Choroid plexus epithelial cell (primary cell): Measurements from ENCODE around the gene MRRF.
A peak's percentile ranks its signal among the peaks of the same experiment; 100 is the strongest.

Experiments
- DNase-seq: peaks from one replicate; pipeline ENCODE4 v3.0.0-alpha.2; 2010; ENCODE audit warnings: low read depth
- H3K4me3 ChIP-seq: 2 replicates; pipeline ENCODE4 v1.5.1; 2011; ENCODE audit warnings: low read depth, mild to moderate bottlenecking, control low read depth, low read length, moderate library complexity
- CTCF ChIP-seq: conservative IDR thresholded peaks from 2 replicates; pipeline ENCODE4 v1.5.1; 2011; ENCODE audit warnings: low read depth, mild to moderate bottlenecking, control low read depth, inconsistent platforms, low read length, moderate library complexity

Gene MRRF

DNA sequence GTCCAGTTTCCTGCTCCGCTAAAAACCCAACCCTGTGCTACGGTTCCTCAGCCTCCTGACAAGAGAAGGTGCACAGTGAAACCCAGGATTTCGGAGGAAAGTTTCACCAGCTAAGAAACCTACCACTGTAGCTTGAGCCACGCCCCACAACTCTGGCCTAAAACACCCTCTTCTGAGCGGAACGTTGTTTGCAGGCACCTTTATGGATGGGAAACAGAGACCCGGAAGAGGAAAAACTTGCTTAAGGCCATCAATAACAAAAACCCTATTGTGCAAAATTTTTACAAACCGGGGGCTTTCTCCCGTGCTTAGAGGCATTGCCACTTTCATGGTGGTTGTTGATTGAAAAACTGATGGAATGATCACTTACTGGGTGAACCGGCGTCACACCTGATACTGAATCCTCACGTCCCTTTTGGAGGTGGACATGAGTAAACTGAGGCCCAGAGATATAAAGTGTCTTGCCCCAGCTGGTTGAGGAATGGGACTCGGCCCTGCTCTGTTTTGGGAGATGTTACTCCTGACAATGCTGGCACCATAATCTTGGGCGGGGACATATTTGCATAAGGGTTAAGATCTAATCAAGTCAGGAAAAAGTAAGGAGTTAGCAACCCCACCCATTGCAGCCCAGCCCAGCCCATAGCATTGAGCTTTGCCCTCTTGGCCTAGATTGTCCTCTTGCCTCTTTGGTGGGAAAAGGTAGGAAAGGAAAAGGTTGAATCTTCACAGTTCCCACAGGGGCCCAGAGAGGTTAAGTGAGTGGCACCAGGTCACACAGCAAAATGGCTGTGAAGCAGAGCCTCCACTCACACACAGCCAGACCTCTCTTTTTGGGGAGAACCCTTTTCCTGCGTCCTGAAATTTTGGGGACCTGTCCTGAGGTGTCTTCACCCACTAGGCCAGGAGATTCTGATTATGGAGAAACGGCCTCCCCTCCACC is 82.9 kb downstream of the MRRF start:
- peak overlapping the region; percentile 60 for H3K4me3 ChIP-seq
- peak; percentile 20 for TF ChIP-seq CTCF
- DNase-seq: peak; percentile 38

GRCh38 chr9:122348288-122348777 is 83.7 kb downstream of the MRRF start:
- no peak for DNase-seq
- TF ChIP-seq CTCF: no peak
- H3K4me3 ChIP-seq: no peak overlapping the region

GRCh38 chr9:122348791-122349190 is 84.1 kb downstream of the MRRF start:
- DNase-seq: no peak
- H3K4me3 ChIP-seq: no peak overlapping the region
- no peak for TF ChIP-seq CTCF

DNA sequence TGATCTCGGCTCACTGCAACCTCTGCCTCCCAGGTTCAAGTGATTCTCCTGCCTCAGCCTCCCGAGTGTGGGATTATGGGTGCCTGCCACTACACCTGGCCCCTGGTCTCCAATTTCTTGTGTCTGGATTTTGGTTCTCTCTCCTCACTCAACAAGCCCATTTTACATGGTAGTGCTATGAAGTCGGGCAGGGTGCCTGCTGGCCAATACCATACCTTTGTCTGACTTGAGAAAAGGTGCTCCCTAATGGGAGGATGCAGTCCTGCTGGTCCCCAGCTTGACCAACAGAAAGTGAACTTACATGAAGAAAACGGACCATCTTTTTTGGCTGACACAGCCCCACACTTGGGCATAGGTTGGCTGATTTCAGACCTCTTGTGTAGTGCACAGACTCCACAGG is 84.5 kb downstream of the MRRF start:
- no peak overlapping the region for H3K4me3 ChIP-seq
- TF ChIP-seq CTCF: no peak
- no peak for DNase-seq

DNA sequence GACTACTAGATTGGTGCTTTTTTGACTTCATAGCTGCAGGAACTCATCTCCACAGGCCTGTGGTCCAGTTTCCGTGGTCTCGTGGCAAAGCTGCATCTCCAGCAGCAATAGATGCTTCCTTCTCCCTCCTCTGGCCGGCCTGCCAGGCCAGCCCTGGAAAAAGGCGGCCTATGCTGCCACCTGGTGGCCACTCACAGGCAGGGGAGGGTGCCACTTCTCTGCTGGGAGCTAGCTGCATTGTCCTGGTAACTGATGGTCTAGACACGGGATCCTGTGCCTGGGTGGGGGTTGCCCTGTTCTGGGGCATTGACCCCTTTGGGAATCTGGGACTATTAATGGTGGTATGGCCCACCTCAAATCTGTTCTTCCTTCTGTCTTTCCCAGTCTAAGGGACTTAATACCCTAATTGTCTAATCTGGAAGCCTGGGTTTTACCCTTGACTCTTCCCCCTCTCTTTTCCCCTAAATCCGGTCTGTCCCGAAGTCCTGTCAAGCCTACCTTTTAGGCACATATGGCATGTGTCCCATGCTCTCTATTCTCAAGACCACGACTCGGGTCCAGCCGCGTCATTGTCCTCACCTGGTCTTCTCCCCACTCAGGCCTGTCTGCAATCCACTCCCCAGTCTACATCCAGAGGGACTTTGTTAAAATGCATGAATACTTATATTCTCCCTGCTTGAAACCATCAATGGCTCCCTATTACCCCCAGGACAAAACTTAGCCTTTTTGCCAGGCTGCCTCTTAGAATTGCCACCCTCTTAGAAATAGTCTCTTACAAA is 86.1 kb downstream of the MRRF start:
- peak; percentile 82 for DNase-seq
- TF ChIP-seq CTCF: peak; percentile 97
- no peak overlapping the region for H3K4me3 ChIP-seq

DNA sequence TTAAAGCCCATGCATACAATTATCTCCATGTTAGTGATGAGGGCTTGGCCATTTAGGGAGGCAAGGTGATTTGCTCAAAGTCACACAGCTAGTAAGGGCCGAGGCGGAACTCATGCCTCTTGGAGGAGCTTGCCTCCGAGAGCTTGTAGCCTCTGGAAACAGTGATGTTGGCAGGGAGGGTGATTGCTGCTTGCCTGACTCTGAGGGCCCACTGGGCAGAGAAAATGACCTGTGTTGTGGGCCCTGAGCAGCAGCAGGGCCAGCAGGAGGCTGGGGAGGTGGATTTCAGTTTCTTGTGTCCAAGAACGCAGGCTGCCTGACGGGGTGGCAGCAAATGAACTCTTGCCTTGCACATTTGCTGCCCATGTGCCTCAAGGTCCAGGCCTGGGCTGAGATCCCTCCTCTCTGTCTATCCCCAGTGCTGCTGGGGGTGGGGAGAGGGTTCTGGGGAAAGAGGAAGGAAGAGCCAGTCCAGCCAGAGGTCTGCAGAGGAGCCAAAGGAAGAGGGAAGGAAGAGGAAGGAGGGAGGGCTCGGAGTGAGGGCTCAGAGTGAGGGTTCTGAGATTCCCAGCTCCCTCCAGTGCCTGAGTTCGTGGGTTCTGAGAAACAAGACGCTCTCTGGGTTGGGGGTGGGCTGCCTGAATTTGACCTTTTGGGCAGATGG is 90.0 kb downstream of the MRRF start:
- no peak for DNase-seq
- TF ChIP-seq CTCF: no peak
- H3K4me3 ChIP-seq: no peak overlapping the region
